Measurements from ENCODE around the gene CYP2W1. TPM values are rescaled to one million over a fixed set of nuclear protein-coding genes. Genes with fewer than 3 reads are reported as not detected.
A peak's percentile ranks its signal among the peaks of the same experiment; 100 is the strongest.

Gene CYP2W1
- total RNA-seq, 3 donors from 2014 or later, result 0.47 to 2.3 (median 2.1) TPM

- DNase-seq, result peak; percentile 81 to 86 (median 86)
- ATAC-seq, result peak; percentile 87
- Histone ChIP-seq H3K36me3 (ENCODE audit: low read depth) (no peaks in the 10 kb centered on the region), H3K4me3 (no peak overlapping the region), H3K4me1 (ENCODE audit: low read depth) (peaks cover 18% of the 10 kb centered on the region), H3K9me3 (no peaks in the 10 kb centered on the region)
- no peak for TF ChIP-seq CTCF (IDR thresholded peaks at IDR 0.05)
- intact Hi-C loops (cut with DNase I, micrococcal nuclease), result no loop called here
Measured at GRCh38 chr7:1028775-1029636, 46.0 kb downstream of the CYP2W1 start.

GRCh38 chr7:1029637-1030443, 46.9 kb downstream of the CYP2W1 start:
- Histone ChIP-seq H3K9me3 (no peaks in the 10 kb centered on the region), H3K4me3 (no peak overlapping the region), H3K4me1 (ENCODE audit: low read depth) (peaks cover 18% of the 10 kb centered on the region), H3K36me3 (ENCODE audit: low read depth) (no peaks in the 10 kb centered on the region)
- intact Hi-C loops (cut with DNase I, micrococcal nuclease), result no loop called here
- peak in 1 of 3 donors; percentile 55 for DNase-seq
- ATAC-seq, result no peak
- no peak for TF ChIP-seq CTCF (IDR thresholded peaks at IDR 0.05)

- H3K4me3 ChIP-seq, result no peak overlapping the region
- H3K36me3 ChIP-seq (ENCODE audit: low read depth), result no peaks in the 10 kb centered on the region
- peak in 1 of 3 donors; percentile 48 for DNase-seq
- TF ChIP-seq CTCF (IDR thresholded peaks at IDR 0.05), result no peak
- H3K4me1 ChIP-seq (ENCODE audit: low read depth), result peaks cover 18% of the 10 kb centered on the region
- no peaks in the 10 kb centered on the region for H3K9me3 ChIP-seq
- intact Hi-C loops (cut with DNase I, micrococcal nuclease), result no loop called here
- no peak for ATAC-seq
Measured at GRCh38 chr7:1030444-1031070, 47.6 kb downstream of the CYP2W1 start.

- DNase-seq (peak in 1 of 3 donors; percentile 43), ATAC-seq (no peak)
- no peak for TF ChIP-seq CTCF (IDR thresholded peaks at IDR 0.05)
- intact Hi-C loops (cut with DNase I, micrococcal nuclease), result no loop called here
- Histone ChIP-seq H3K4me1 (ENCODE audit: low read depth) (peaks cover 16% of the 10 kb centered on the region), H3K9me3 (no peaks in the 10 kb centered on the region), H3K36me3 (ENCODE audit: low read depth) (no peaks in the 10 kb centered on the region), H3K4me3 (no peak overlapping the region)
Measured at GRCh38 chr7:1031716-1032455, 48.9 kb downstream of the CYP2W1 start.
